Thyroid gland (tissue), 4 donors: ENCODE measurements around the gene CENPN.

ENCODE experiments used
- POLR2A ChIP-seq, 2 donors: fragments of 450-650 bp; IDR thresholded peaks; one replicate each; pipeline ENCODE4 v1.6.1; 2017; ENCODE audit warnings: antibody characterized with exemption in 2 of 2, mild to moderate bottlenecking in 2 of 2, moderate library complexity in 1 of 2
- TF ChIP-seq, protein P1 (sequence below), 6 experiments: fragments of 200-600 bp in 3 of 6; fragments of 450-650 bp in 3 of 6; sonication (generic) in 3 of 6; IDR thresholded peaks; one replicate each; pipeline ENCODE4 v1.5.1; 2016 to 2019; ENCODE audit warnings: antibody characterized with exemption in 6 of 6, mild to moderate bottlenecking in 2 of 6, inconsistent platforms in 1 of 6, moderate library complexity in 1 of 6

DNA sequence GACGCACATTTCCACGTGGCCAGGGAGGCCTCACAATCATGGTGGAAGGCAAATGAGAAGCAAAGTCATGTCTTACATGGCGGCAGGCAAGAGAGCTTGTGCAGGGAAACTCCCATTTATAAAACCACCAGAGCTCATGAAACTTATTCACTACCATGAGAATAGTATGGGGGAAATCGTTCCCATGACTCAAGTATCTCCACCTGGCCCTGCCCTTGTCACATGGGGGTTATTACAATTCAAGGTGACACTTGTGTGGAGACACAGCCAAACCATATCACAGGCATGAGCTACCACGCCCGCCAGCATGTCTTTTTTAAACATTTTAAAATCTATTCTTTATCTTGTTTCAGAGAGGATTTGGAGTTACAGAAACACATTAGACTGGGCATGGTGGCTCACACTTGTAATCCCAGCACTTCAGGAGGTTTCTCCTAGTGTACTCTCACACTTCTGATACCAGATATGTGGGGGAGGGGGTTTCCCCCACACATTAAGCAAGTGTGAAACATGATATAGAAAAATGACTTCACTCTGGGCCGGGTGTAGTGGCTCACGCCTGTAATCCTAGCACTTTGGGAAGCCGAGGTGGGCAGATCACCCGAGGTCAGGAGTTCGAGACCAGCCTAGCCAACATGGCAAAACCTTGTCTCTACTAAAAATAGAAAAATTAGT, 23.1 kb downstream of the CENPN start:
- TF ChIP-seq, protein P1, sequence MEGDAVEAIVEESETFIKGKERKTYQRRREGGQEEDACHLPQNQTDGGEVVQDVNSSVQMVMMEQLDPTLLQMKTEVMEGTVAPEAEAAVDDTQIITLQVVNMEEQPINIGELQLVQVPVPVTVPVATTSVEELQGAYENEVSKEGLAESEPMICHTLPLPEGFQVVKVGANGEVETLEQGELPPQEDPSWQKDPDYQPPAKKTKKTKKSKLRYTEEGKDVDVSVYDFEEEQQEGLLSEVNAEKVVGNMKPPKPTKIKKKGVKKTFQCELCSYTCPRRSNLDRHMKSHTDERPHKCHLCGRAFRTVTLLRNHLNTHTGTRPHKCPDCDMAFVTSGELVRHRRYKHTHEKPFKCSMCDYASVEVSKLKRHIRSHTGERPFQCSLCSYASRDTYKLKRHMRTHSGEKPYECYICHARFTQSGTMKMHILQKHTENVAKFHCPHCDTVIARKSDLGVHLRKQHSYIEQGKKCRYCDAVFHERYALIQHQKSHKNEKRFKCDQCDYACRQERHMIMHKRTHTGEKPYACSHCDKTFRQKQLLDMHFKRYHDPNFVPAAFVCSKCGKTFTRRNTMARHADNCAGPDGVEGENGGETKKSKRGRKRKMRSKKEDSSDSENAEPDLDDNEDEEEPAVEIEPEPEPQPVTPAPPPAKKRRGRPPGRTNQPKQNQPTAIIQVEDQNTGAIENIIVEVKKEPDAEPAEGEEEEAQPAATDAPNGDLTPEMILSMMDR (IDR thresholded peaks at IDR 0.05) = no peak
- TF ChIP-seq POLR2A (IDR thresholded peaks at IDR 0.05) = no peak
